H1 (cell line): ENCODE results near the gene EEPD1. TPM values are rescaled to one million over a fixed set of nuclear protein-coding genes. Genes with fewer than 3 reads are reported as not detected.

Experiments used
- CTCF ChIA-PET: fragments of 300-600 bp; sonication (Branson Sonifier 250); formaldehyde crosslinking; loops from one replicate; lab custom pipeline; 2021; ENCODE audit not compliant: partially characterized antibody; lab: Charles Lee
- POLR2A ChIA-PET: fragments of 300-600 bp; sonication (Branson Sonifier 250); formaldehyde crosslinking; loops from one replicate; lab custom pipeline; 2021; ENCODE audit warnings: inconsistent platforms; ENCODE audit not compliant: partially characterized antibody; lab: Charles Lee
- DNase-seq, 2 experiments: peaks; one replicate each; pipeline versions ENCODE4 v3.0.0 to v3.0.0-alpha.2; 2010 to 2022; ENCODE audit warnings: low spot score in 2 of 2, low read depth in 1 of 2, mixed read lengths in 1 of 2
- FAIRE-seq: peaks from 2 replicates; lab custom pipeline; 2011; peaks lifted over from hg19 to GRCh38; lab: Jason Lieb, UNC
- H2AFZ ChIP-seq: 2 replicates; pipeline ENCODE4 v1.8.1; 2012; ENCODE audit warnings: low read length, inconsistent platforms
- H2AK5ac ChIP-seq: 2 replicates; pipeline ENCODE4 v1.6.1; 2013; ENCODE audit warnings: low read depth, low read length
- H2BK120ac ChIP-seq: replicated peaks from 2 replicates; pipeline ENCODE3; 2013; ENCODE audit warnings: low read depth, low read length, inconsistent platforms
- H2BK12ac ChIP-seq: 2 replicates; pipeline ENCODE4 v1.6.1; 2013; ENCODE audit warnings: low read depth, low read length
- H2BK15ac ChIP-seq: 2 replicates; pipeline ENCODE4 v1.6.1; 2013; ENCODE audit warnings: low read length
- H2BK20ac ChIP-seq: 2 replicates; pipeline ENCODE4 v1.6.1; 2013; ENCODE audit warnings: low read length
- H2BK5ac ChIP-seq: 2 replicates; pipeline ENCODE4 v1.6.1; 2013; ENCODE audit warnings: low read depth, low read length
- H3K14ac ChIP-seq: 2 replicates; pipeline ENCODE4 v1.6.1; 2013; ENCODE audit warnings: inconsistent platforms; ENCODE audit not compliant: insufficient read length
- H3K18ac ChIP-seq: 2 replicates; pipeline ENCODE4 v1.6.1; 2013; ENCODE audit warnings: low read length; ENCODE audit errors: extremely low read depth
- H3K23ac ChIP-seq: 2 replicates; pipeline ENCODE4 v1.6.1; 2013; ENCODE audit warnings: inconsistent platforms; ENCODE audit not compliant: insufficient read length
- H3K23me2 ChIP-seq: 2 replicates; pipeline ENCODE4 v1.6.1; 2013; ENCODE audit warnings: low read depth, low read length
- H3K27ac ChIP-seq: 2 replicates; pipeline ENCODE4 v1.6.1; 2011; ENCODE audit warnings: low read depth, low read length, inconsistent platforms
- H3K27me3 ChIP-seq, 4 experiments: replicated peaks in 1 of 4; 1 replicate in 1 of 4; 2 replicates in 3 of 4; pipeline versions ENCODE4 v1.6.1 to v1.8.1; 2011 to 2013; ENCODE audit warnings: low read length in 3 of 4, mild to moderate bottlenecking in 3 of 4, inconsistent platforms in 2 of 4, mixed read lengths in 2 of 4, moderate library complexity in 1 of 4; ENCODE audit not compliant: control insufficient read depth in 3 of 4, insufficient read depth in 3 of 4; ENCODE audit errors: extremely low read depth in 1 of 4
- H3K36me3 ChIP-seq, 4 experiments: 2 replicates each; pipeline versions ENCODE4 v1.6.1 to v1.8.1; 2011 to 2013; ENCODE audit warnings: mild to moderate bottlenecking in 4 of 4, low read length in 3 of 4, moderate library complexity in 2 of 4, control low read depth in 1 of 4, inconsistent platforms in 1 of 4; ENCODE audit not compliant: insufficient read depth in 4 of 4, control insufficient read depth in 2 of 4
- H3K4ac ChIP-seq: replicated peaks from 2 replicates; pipeline ENCODE3; 2013; ENCODE audit warnings: low read length, low read depth, mixed read lengths, inconsistent platforms; ENCODE audit not compliant: insufficient read length
- H3K4me1 ChIP-seq, 4 experiments: replicated peaks in 1 of 4; 1 replicate in 1 of 4; 2 replicates in 3 of 4; pipeline versions ENCODE4 v1.6.1 to v1.8.1; 2011 to 2013; ENCODE audit warnings: low read length in 3 of 4, inconsistent platforms in 2 of 4, mixed read lengths in 1 of 4; ENCODE audit not compliant: insufficient read depth in 4 of 4, control insufficient read depth in 3 of 4
- H3K4me2 ChIP-seq, 2 experiments: 2 replicates each; pipeline versions ENCODE4 v1.6.1 to v1.8.1; 2011 to 2013; ENCODE audit warnings: low read depth in 2 of 2, low read length in 2 of 2, control low read depth in 1 of 2, inconsistent platforms in 1 of 2, mild to moderate bottlenecking in 1 of 2; ENCODE audit not compliant: insufficient read depth in 1 of 2
- H3K4me3 ChIP-seq, 4 experiments: fragments of 200-600, 300-600 bp in 1 of 4; sonication (generic), shearing (Covaris generic), sonication (Bioruptor Twin) in 1 of 4; 2 replicates each; pipeline versions ENCODE4 v1.5.1 to v1.8.1; 2011 to 2016; ENCODE audit warnings: low read length in 4 of 4, low read depth in 3 of 4, control low read depth in 2 of 4, inconsistent platforms in 2 of 4, mild to moderate bottlenecking in 2 of 4, mixed read lengths in 1 of 4, moderate library complexity in 1 of 4; ENCODE audit not compliant: insufficient read depth in 2 of 4; ENCODE audit errors: extremely low read depth in 1 of 4
- H3K56ac ChIP-seq: replicated peaks from 2 replicates; pipeline ENCODE3; 2013; ENCODE audit warnings: low read depth, mild to moderate bottlenecking, mixed read lengths, low read length, inconsistent platforms; ENCODE audit not compliant: insufficient read length
- H3K79me1 ChIP-seq: 2 replicates; pipeline ENCODE4 v1.6.1; 2013; ENCODE audit warnings: low read depth, low read length, control low read depth
- H3K79me2 ChIP-seq, 2 experiments: 2 replicates each; pipeline versions ENCODE4 v1.6.1 to v1.8.1; 2012 to 2013; ENCODE audit warnings: low read length in 2 of 2, mild to moderate bottlenecking in 2 of 2, inconsistent platforms in 1 of 2; ENCODE audit not compliant: insufficient read depth in 2 of 2, control insufficient read depth in 1 of 2
- H3K9ac ChIP-seq, 4 experiments: replicated peaks in 1 of 4; 1 replicate in 1 of 4; 2 replicates in 3 of 4; pipeline versions ENCODE4 v1.6.1 to v1.8.1; 2011 to 2013; ENCODE audit warnings: low read depth in 3 of 4, low read length in 3 of 4, control low read depth in 2 of 4, mild to moderate bottlenecking in 2 of 4, moderate library complexity in 2 of 4, inconsistent platforms in 1 of 4; ENCODE audit errors: extremely low read depth in 1 of 4
- H3K9me3 ChIP-seq, 2 experiments: 2 replicates each; pipeline versions ENCODE4 v1.6.1 to v1.8.1; 2012 to 2013; ENCODE audit warnings: mild to moderate bottlenecking in 2 of 2, moderate library complexity in 2 of 2, control low read depth in 1 of 2, inconsistent platforms in 1 of 2, low read depth in 1 of 2, low read length in 1 of 2, mixed read lengths in 1 of 2; ENCODE audit not compliant: insufficient read depth in 2 of 2
- H4K20me1 ChIP-seq, 2 experiments: replicated peaks in 1 of 2; 2 replicates each; pipeline versions ENCODE3 to v1.8.1; 2011 to 2013; ENCODE audit warnings: inconsistent platforms in 2 of 2, low read length in 2 of 2, mild to moderate bottlenecking in 1 of 2; ENCODE audit not compliant: insufficient read depth in 2 of 2, control insufficient read depth in 1 of 2
- H4K5ac ChIP-seq: 2 replicates; pipeline ENCODE4 v1.6.1; 2013; ENCODE audit warnings: low read length, low read depth, mixed read lengths, inconsistent platforms; ENCODE audit not compliant: insufficient read length
- H4K8ac ChIP-seq: 2 replicates; pipeline ENCODE4 v1.8.0; 2013; ENCODE audit warnings: mild to moderate bottlenecking, moderate library complexity, low read length, inconsistent platforms; ENCODE audit not compliant: insufficient read depth; ENCODE audit errors: extremely low read depth
- H4K91ac ChIP-seq: replicated peaks from 2 replicates; pipeline ENCODE3; 2013; ENCODE audit warnings: low read length, mixed read lengths, inconsistent platforms; ENCODE audit not compliant: insufficient read length
- ATF3 ChIP-seq: IDR thresholded peaks from 2 replicates; pipeline ENCODE4 v1.6.1; 2011; ENCODE audit warnings: low read depth, mild to moderate bottlenecking, low read length; ENCODE audit not compliant: insufficient read depth
- BCL11A ChIP-seq, 2 experiments: IDR thresholded peaks; one replicate each; pipeline ENCODE4 v1.6.1; 2011; ENCODE audit warnings: low read depth in 2 of 2, low read length in 2 of 2, mild to moderate bottlenecking in 2 of 2
- CHD2 ChIP-seq: IDR thresholded peaks from 2 replicates; pipeline ENCODE4 v1.6.1; 2012; ENCODE audit warnings: low read length, improper control_type of control experiment
- CTBP2 ChIP-seq: IDR thresholded peaks from 2 replicates; pipeline ENCODE4 v1.7.0; 2011; ENCODE audit warnings: borderline replicate concordance, mild to moderate bottlenecking, moderate library complexity, mixed read lengths, low read length; ENCODE audit not compliant: insufficient read depth, insufficient read length
- EP300 ChIP-seq, 2 experiments: IDR thresholded peaks; 1 replicate in 1 of 2; 2 replicates in 1 of 2; pipeline ENCODE4 v1.6.1; 2011 to 2012; ENCODE audit warnings: low read depth in 2 of 2, low read length in 2 of 2, mild to moderate bottlenecking in 2 of 2, borderline replicate concordance in 1 of 2, inconsistent platforms in 1 of 2, moderate library complexity in 1 of 2
- EZH2 ChIP-seq: fragments of 200-600 bp; sonication (generic); IDR thresholded peaks from 2 replicates; pipeline ENCODE4 v1.7.1; 2012; ENCODE audit warnings: low read depth, mild to moderate bottlenecking, moderate library complexity, low read length, inconsistent platforms; ENCODE audit not compliant: severe bottlenecking
- GTF2F1 ChIP-seq: IDR thresholded peaks from 2 replicates; pipeline ENCODE4 v1.6.1; 2012; ENCODE audit warnings: low read depth, low read length, improper control_type of control experiment, borderline replicate concordance
- HDAC2 ChIP-seq, 2 experiments: fragments of 300-600 bp in 1 of 2; sonication (generic) in 1 of 2; IDR thresholded peaks; 2 replicates each; pipeline ENCODE4 v1.6.1; 2011 to 2012; ENCODE audit warnings: low read depth in 2 of 2, low read length in 2 of 2, mild to moderate bottlenecking in 2 of 2, moderate library complexity in 2 of 2, borderline replicate concordance in 1 of 2, inconsistent platforms in 1 of 2
- NANOG ChIP-seq: IDR thresholded peaks from 2 replicates; pipeline ENCODE4 v1.6.1; 2011; ENCODE audit warnings: low read length, low read depth, mild to moderate bottlenecking, inconsistent platforms; ENCODE audit not compliant: insufficient read depth, poor library complexity, severe bottlenecking
- RBBP5 ChIP-seq: IDR thresholded peaks from 2 replicates; pipeline ENCODE4 v1.7.1; 2012; ENCODE audit warnings: low read depth, mild to moderate bottlenecking, inconsistent platforms, low read length, moderate library complexity, borderline replicate concordance
- SUZ12 ChIP-seq: fragments of 200-600 bp; sonication (generic); IDR thresholded peaks from 2 replicates; pipeline ENCODE4 v1.6.1; 2012; ENCODE audit warnings: mild to moderate bottlenecking, inconsistent platforms, low read length, moderate library complexity, mixed read lengths
- YY1 ChIP-seq: IDR thresholded peaks from 2 replicates; pipeline ENCODE4 v1.6.1; 2011; ENCODE audit warnings: low read depth, mild to moderate bottlenecking, low read length
- WGBS, 2 experiments: shearing (Covaris generic) in 1 of 2; methylation state at CpG; one replicate each; pipeline versions ENCODE4 v1.1.6 to v1.1.7; 2013 to 2015; ENCODE audit warnings: low lambda C conversion rate in 2 of 2, mixed read lengths in 2 of 2, inconsistent platforms in 1 of 2, low coverage in 1 of 2, missing lambda C conversion rate in 1 of 2; ENCODE audit not compliant: insufficient replicate concordance in 2 of 2, insufficient coverage in 1 of 2, insufficient read length in 1 of 2; ENCODE audit errors: extremely low coverage in 1 of 2, missing lambda C conversion rate in 1 of 2; 5-methylcytosine and 5-hydroxymethylcytosine counted together
- polyA plus RNA-seq, 7 experiments: library from polyadenylated mRNA; depleted of rRNA in 3 of 7; stranded (reverse) in 5 of 7; unstranded in 2 of 7; fragments of >200 nt in 5 of 7; fragments of 200-250 nt in 2 of 7; gene quantifications; 1 replicate in 5 of 7; 2 replicates in 1 of 7; 4 replicates in 1 of 7; pipeline versions ENCODE4 v1.2.1 to v1.2.3, GENCODE V29; 2011 to 2013; ENCODE audit warnings: missing spikeins in 2 of 7, mixed read lengths in 2 of 7
- total RNA-seq: library from RNA; stranded (reverse); fragmentation: NEBNext Ultra II Directional; extraction: Animal tissue kit (Norgen Biotek cat#: 25700); gene quantifications from 2 replicates; pipeline ENCODE4 v1.2.1, GENCODE V29; 2021

The EEPD1 gene
- total and polyA plus RNA-seq, 2 of the 8 experiments (the other 6 are each of a cell fraction or from before 2014, with no cell fraction given), result 3.1 to 7.8 TPM

- Histone ChIP-seq H2BK20ac (no peak overlapping the region), H4K8ac (no peak overlapping the region), H3K79me2 (no peaks in the 10 kb centered on the region), H3K23ac (no peak overlapping the region), H3K56ac (no peak overlapping the region), H2AFZ (no peak overlapping the region), H3K4me3 (no peak overlapping the region), H3K4me2 (no peak overlapping the region), H4K20me1 (no peaks in the 10 kb centered on the region), H2AK5ac (no peak overlapping the region), H2BK15ac (no peak overlapping the region), H3K27me3 (no peaks in the 10 kb centered on the region), H3K14ac (no peak overlapping the region), H3K79me1 (no peaks in the 10 kb centered on the region), H3K4me1 (peaks cover 0 to 3% (median 0%) of the 10 kb centered on the region in 4 experiments; a peak in 2 of 7 replicates), H3K9ac (no peak overlapping the region), H3K18ac (no peak overlapping the region), H3K9me3 (peaks cover 0 to 4% of the 10 kb centered on the region in 2 experiments; a peak in 1 of 4 replicates), H4K5ac (no peak overlapping the region), H3K4ac (no peak overlapping the region), H3K27ac (no peak overlapping the region), H2BK12ac (no peak overlapping the region), H4K91ac (no peak overlapping the region), H3K36me3 (no peaks in the 10 kb centered on the region), H3K23me2 (peaks cover 2% of the 10 kb centered on the region; the same call in 1 of the 2 replicates), H2BK120ac (no peak overlapping the region), H2BK5ac (no peak overlapping the region)
- no peak for FAIRE-seq
- CTCF ChIA-PET, result interaction anchor here (1.4 to 1.9 kb wide), 2 partner anchors 9 to 12 kb away, joined by 5 to 6 read pairs; no protein-coding TSS in a partner anchor
- POLR2A ChIA-PET, result no interaction called here
- 73% methylated on average over 4 of the region's 4 CpGs; no CpG with 5 or more reads in 1 of the 2 experiments for WGBS, 2 experiments
- DNase-seq, result no peak
- TF ChIP-seq SUZ12 (no peak), CTBP2 (no peak), HDAC2 (IDR thresholded peaks at IDR 0.05; ENCODE audit: borderline replicate concordance in 1 of 2, low read depth in 2 of 2, low read length in 2 of 2) (no peak), GTF2F1 (no peak), EP300 (IDR thresholded peaks at IDR 0.05; ENCODE audit: borderline replicate concordance in 1 of 2, low read depth in 2 of 2, low read length in 2 of 2) (no peak), NANOG (no peak), CHD2 (no peak), ATF3 (no peak), EZH2 (no peak), YY1 (no peak), BCL11A (IDR thresholded peaks at IDR 0.05; ENCODE audit: low read depth in 2 of 2, low read length in 2 of 2) (no peak), RBBP5 (no peak)
Observed at GRCh38 chr7:36147361-36147760, 5.7 kb upstream of the EEPD1 start.
